SK-N-SH (cell line): ENCODE data around the gene COX5A. TPM values are rescaled to one million over a fixed set of nuclear protein-coding genes. Genes with fewer than 3 reads are reported as not detected.

Source experiments
- CTCF ChIA-PET: fragments of 300-600, 350-600 bp; formaldehyde crosslinking; extraction: SDS; loops from one replicate; lab custom pipeline; 2021; lab: Yijun Ruan, JAX
- POLR2A ChIA-PET: fragments of 350-600 bp; sonication (Branson Sonifier 250); formaldehyde crosslinking; extraction: SDS; loops from one replicate; lab custom pipeline; 2020; ENCODE audit warnings: antibody characterized with exemption, inconsistent platforms; lab: Yijun Ruan, JAX
- DNase-seq: peaks from one replicate; pipeline ENCODE4 v3.0.0; 2012
- H2AFZ ChIP-seq: fragments of 200-600 bp; sonication (generic); 2 replicates; pipeline ENCODE4 v1.8.1; 2016; ENCODE audit warnings: antibody characterized with exemption, mild to moderate bottlenecking, low read depth
- H3F3A ChIP-seq: fragments of 200-600 bp; sonication (generic); replicated peaks from 2 replicates; pipeline ENCODE3; 2016; ENCODE audit warnings: antibody characterized with exemption, mild to moderate bottlenecking; ENCODE audit not compliant: insufficient read depth
- H3K27ac ChIP-seq, 2 experiments: fragments of 200-500 bp in 1 of 2; fragments of 200-600 bp in 1 of 2; sonication (Bioruptor generic) in 1 of 2; sonication (generic), shearing (Covaris generic) in 1 of 2; 2 replicates each; pipeline versions ENCODE4 v1.5.1 to v1.6.1; 2014 to 2016; ENCODE audit warnings: low read depth in 2 of 2, inconsistent platforms in 1 of 2, low read length in 1 of 2, mild to moderate bottlenecking in 1 of 2, mixed read lengths in 1 of 2
- H3K27me3 ChIP-seq: fragments of 200-600 bp; sonication (generic), shearing (Covaris generic); 2 replicates; pipeline ENCODE4 v1.6.1; 2016; ENCODE audit warnings: mixed run types; ENCODE audit not compliant: insufficient read depth
- H3K36me3 ChIP-seq, 2 experiments: fragments of 200-500 bp in 1 of 2; fragments of 200-600 bp in 1 of 2; sonication (Bioruptor generic) in 1 of 2; sonication (generic) in 1 of 2; replicated peaks in 1 of 2; 2 replicates each; pipeline versions ENCODE3 to v1.5.1; 2014 to 2016; ENCODE audit warnings: low read length in 1 of 2, mild to moderate bottlenecking in 1 of 2; ENCODE audit not compliant: insufficient read depth in 2 of 2, control insufficient read depth in 1 of 2
- H3K4me1 ChIP-seq, 2 experiments: fragments of 200-500 bp in 1 of 2; fragments of 200-600 bp in 1 of 2; sonication (Bioruptor generic) in 1 of 2; sonication (generic), shearing (Covaris generic) in 1 of 2; 2 replicates each; pipeline versions ENCODE4 v1.5.1 to v1.6.1; 2014 to 2016; ENCODE audit warnings: low read depth in 1 of 2, low read length in 1 of 2, mixed run types in 1 of 2; ENCODE audit not compliant: insufficient read depth in 2 of 2, control insufficient read depth in 1 of 2
- H3K4me2 ChIP-seq: fragments of 200-600 bp; sonication (generic), shearing (Covaris generic); 2 replicates; pipeline ENCODE4 v1.6.1; 2017; ENCODE audit warnings: mixed run types
- H3K4me3 ChIP-seq, 2 experiments: fragments of 200-500 bp in 1 of 2; fragments of 200-600 bp in 1 of 2; sonication (Bioruptor generic) in 1 of 2; sonication (generic), shearing (Covaris generic) in 1 of 2; 2 replicates each; pipeline versions ENCODE4 v1.5.1 to v1.8.1; 2014 to 2016; ENCODE audit warnings: low read depth in 2 of 2, inconsistent platforms in 1 of 2, low read length in 1 of 2, mild to moderate bottlenecking in 1 of 2, mixed read lengths in 1 of 2, moderate library complexity in 1 of 2
- H3K79me2 ChIP-seq: fragments of 200-600 bp; sonication (generic); 2 replicates; pipeline ENCODE4 v1.8.1; 2017; ENCODE audit warnings: mild to moderate bottlenecking; ENCODE audit not compliant: insufficient read depth
- H3K9ac ChIP-seq: fragments of 200-600 bp; sonication (generic); 2 replicates; pipeline ENCODE4 v1.6.1; 2017; ENCODE audit warnings: mixed run types
- H3K9me2 ChIP-seq: fragments of 200-600 bp; sonication (generic); 2 replicates; pipeline ENCODE4 v1.6.1; 2017; ENCODE audit warnings: mixed run types
- H3K9me3 ChIP-seq: fragments of 200-600 bp; sonication (generic); 2 replicates; pipeline ENCODE4 v1.6.1; 2017; ENCODE audit warnings: mixed run types, mild to moderate bottlenecking, moderate library complexity
- H4K20me1 ChIP-seq: fragments of 200-600 bp; sonication (generic); 2 replicates; pipeline ENCODE4 v1.6.1; 2017; ENCODE audit warnings: mild to moderate bottlenecking, mixed run types; ENCODE audit not compliant: insufficient read depth
- GABPA ChIP-seq: IDR thresholded peaks from 2 replicates; pipeline ENCODE4 v1.4.0; 2012; ENCODE audit warnings: low read depth, mild to moderate bottlenecking
- GATA2 ChIP-seq: sonication (generic); formaldehyde crosslinking; IDR thresholded peaks from 2 replicates; pipeline ENCODE4 v1.5.0; 2020; ENCODE audit warnings: mild to moderate bottlenecking, missing genetic modification reagents
- JUND ChIP-seq: IDR thresholded peaks from 2 replicates; pipeline ENCODE4 v1.4.0; 2012
- MXI1 ChIP-seq: IDR thresholded peaks from 2 replicates; pipeline ENCODE4 v1.6.1; 2012; ENCODE audit warnings: mild to moderate bottlenecking, low read depth, low read length, improper control_type of control experiment
- NRF1 ChIP-seq: IDR thresholded peaks from 2 replicates; pipeline ENCODE4 v1.6.1; 2012; ENCODE audit warnings: low read depth, mild to moderate bottlenecking, low read length
- POLR2AphosphoS5 ChIP-seq: IDR thresholded peaks from 2 replicates; pipeline ENCODE4 v1.6.1; 2012; ENCODE audit warnings: low read depth, low read length
- RCOR1 ChIP-seq: fragments of 150-350 bp; IDR thresholded peaks from 2 replicates; pipeline ENCODE4 v1.6.1; 2017; ENCODE audit warnings: antibody characterized with exemption, low read length
- RFX5 ChIP-seq: IDR thresholded peaks from 2 replicates; pipeline ENCODE4 v1.6.1; 2012; ENCODE audit warnings: mild to moderate bottlenecking, improper control_type of control experiment, low read length
- SIN3A ChIP-seq: IDR thresholded peaks from 2 replicates; pipeline ENCODE4 v1.6.1; 2012; ENCODE audit warnings: low read depth, mild to moderate bottlenecking, low read length, moderate library complexity, borderline replicate concordance
- SMC3 ChIP-seq: IDR thresholded peaks from 2 replicates; pipeline ENCODE4 v1.6.1; 2012; ENCODE audit warnings: low read depth, low read length, improper control_type of control experiment
- TAF1 ChIP-seq: IDR thresholded peaks from 2 replicates; pipeline ENCODE4 v1.6.1; 2012; ENCODE audit warnings: low read depth, mild to moderate bottlenecking, low read length, moderate library complexity, borderline replicate concordance
- TEAD4 ChIP-seq: IDR thresholded peaks from 2 replicates; pipeline ENCODE4 v1.4.0; 2012; ENCODE audit warnings: mild to moderate bottlenecking, borderline replicate concordance; ENCODE audit not compliant: insufficient read depth
- YY1 ChIP-seq: IDR thresholded peaks from 2 replicates; pipeline ENCODE4 v1.4.0; 2012; ENCODE audit warnings: low read depth, mild to moderate bottlenecking
- WGBS: methylation state at CpG from one replicate; pipeline ENCODE4 v1.1.6; 2017; ENCODE audit warnings: low lambda C conversion rate; 5-methylcytosine and 5-hydroxymethylcytosine counted together
- polyA plus RNA-seq, 3 experiments: library from polyadenylated mRNA; depleted of rRNA; stranded (reverse); fragments of >200 nt; gene quantifications; 2 replicates each; pipeline ENCODE4 v1.2.3, GENCODE V29; 2012
- TF ChIP-seq, protein P1 (sequence below): fragments of 150-350 bp; IDR thresholded peaks from 2 replicates; pipeline ENCODE4 v1.6.1; 2016; ENCODE audit warnings: mild to moderate bottlenecking, low read depth, low read length
- TF ChIP-seq, protein P2 (sequence below): fragments of 200-600 bp; sonication (generic); IDR thresholded peaks from 2 replicates; pipeline ENCODE4 v1.6.1; 2017; ENCODE audit warnings: antibody characterized with exemption, mild to moderate bottlenecking, moderate library complexity

COX5A gene
- polyA plus RNA-seq, 1 of the 3 experiments (the other 2 are of a cell fraction) = 158 TPM

DNA sequence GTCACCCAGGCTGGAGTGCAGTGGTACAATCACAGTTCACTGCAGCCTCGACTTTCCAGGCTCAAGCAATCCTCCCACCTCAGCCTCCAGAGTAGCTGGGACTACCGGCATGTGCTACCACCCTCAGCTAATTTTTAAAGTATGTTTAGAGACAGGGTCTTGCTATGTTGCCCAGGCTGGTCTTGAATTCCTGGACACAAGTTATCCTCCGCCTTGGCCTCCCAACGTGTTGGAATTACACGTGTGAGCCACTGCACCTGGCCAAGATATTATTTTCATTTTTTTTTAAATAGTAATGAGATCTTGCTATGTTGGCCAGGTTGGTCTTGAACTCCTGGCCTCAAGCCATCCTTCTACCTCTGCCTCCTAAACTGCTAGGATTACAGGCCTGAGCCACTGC lies 52.4 kb downstream of the COX5A start:
- Histone ChIP-seq H3K9ac (no peak overlapping the region), H3K79me2 (no peaks in the 10 kb centered on the region; the same call in 1 of the 2 replicates), H4K20me1 (no peaks in the 10 kb centered on the region), H2AFZ (no peak overlapping the region), H3K9me2 (no peaks in the 10 kb centered on the region), H3K36me3 (no peaks in the 10 kb centered on the region), H3K4me2 (no peak overlapping the region), H3F3A (no peaks in the 10 kb centered on the region), H3K27ac (no peak overlapping the region), H3K9me3 (no peaks in the 10 kb centered on the region), H3K4me1 (peaks cover 0 to 8% of the 10 kb centered on the region in 2 experiments; a peak in 1 of 4 replicates), H3K4me3 (no peak overlapping the region), H3K27me3 (no peaks in the 10 kb centered on the region)
- POLR2A ChIA-PET = no interaction called here
- no peak for DNase-seq
- CTCF ChIA-PET = interaction anchor here (1.2 kb wide), 1 partner anchor 16 kb away, joined by 3 read pairs; no protein-coding TSS in a partner anchor
- WGBS = 63% methylated on average over 5 of the region's 5 CpGs
- TF ChIP-seq YY1 (no peak), GABPA (no peak), JUND (no peak), NRF1 (no peak), TEAD4 (no peak), MXI1 (no peak), TAF1 (no peak), POLR2AphosphoS5 (no peak), SIN3A (no peak), SMC3 (no peak), RFX5 (no peak), RCOR1 (no peak), GATA2 (CRISPR knock-in tag) (no peak)
- TF ChIP-seq, protein P1, sequence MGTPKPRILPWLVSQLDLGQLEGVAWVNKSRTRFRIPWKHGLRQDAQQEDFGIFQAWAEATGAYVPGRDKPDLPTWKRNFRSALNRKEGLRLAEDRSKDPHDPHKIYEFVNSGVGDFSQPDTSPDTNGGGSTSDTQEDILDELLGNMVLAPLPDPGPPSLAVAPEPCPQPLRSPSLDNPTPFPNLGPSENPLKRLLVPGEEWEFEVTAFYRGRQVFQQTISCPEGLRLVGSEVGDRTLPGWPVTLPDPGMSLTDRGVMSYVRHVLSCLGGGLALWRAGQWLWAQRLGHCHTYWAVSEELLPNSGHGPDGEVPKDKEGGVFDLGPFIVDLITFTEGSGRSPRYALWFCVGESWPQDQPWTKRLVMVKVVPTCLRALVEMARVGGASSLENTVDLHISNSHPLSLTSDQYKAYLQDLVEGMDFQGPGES = no peak
- TF ChIP-seq, protein P2, sequence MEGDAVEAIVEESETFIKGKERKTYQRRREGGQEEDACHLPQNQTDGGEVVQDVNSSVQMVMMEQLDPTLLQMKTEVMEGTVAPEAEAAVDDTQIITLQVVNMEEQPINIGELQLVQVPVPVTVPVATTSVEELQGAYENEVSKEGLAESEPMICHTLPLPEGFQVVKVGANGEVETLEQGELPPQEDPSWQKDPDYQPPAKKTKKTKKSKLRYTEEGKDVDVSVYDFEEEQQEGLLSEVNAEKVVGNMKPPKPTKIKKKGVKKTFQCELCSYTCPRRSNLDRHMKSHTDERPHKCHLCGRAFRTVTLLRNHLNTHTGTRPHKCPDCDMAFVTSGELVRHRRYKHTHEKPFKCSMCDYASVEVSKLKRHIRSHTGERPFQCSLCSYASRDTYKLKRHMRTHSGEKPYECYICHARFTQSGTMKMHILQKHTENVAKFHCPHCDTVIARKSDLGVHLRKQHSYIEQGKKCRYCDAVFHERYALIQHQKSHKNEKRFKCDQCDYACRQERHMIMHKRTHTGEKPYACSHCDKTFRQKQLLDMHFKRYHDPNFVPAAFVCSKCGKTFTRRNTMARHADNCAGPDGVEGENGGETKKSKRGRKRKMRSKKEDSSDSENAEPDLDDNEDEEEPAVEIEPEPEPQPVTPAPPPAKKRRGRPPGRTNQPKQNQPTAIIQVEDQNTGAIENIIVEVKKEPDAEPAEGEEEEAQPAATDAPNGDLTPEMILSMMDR = no peak
